Activated effector memory CD4-positive, alpha-beta T cell treated with anti-CD3 and anti-CD28 coated beads, Interleukin-2, amount 50 U/mL, for 16 hours (primary cell): ENCODE results near the gene MPC2.
"Not testable (repeated sequence)": the region's sequence is repeated elsewhere in the genome, so short reads cannot be mapped to it uniquely, and the experiment has no call there.

Source experiments
- DNase-seq: peaks from one replicate; pipeline ENCODE4 v3.0.0-alpha.2; 2020

The MPC2 gene

DNA sequence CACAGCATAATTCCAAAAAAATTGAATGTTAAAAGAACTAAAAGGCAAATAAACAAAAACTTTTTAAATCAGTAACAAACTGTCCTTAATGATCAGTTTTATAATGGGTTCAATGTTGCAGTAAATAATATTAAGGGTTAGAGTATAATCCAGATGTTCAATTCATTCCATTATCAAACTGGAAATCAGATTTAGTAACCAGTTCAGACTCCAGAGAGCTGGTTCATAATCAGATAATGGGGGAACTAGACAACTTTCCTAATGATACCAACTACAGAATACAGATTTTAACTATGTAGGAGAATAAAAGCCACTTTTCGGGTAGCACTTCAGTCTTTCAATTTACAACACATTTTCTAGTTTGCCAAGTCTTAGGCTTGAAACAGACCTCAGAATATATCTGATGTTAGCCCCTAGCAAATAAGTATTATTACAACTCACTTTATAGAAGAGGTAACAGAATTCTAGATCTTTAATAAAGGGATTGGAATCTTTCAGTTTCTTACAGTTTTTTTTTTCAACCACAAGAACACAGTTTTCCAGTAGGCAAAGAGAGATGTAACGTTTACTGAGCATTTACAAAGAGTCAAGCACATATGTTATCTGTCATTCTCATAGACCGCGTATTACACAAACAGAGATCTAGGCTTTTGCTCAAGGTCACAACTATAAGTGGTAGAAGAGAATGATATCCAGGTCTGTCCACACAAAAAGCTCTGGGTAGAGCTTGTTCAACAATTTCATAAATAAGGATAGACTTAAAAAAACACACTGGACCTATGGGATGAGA lies 2.3 kb downstream of the MPC2 start:
- no peak for DNase-seq

DNA sequence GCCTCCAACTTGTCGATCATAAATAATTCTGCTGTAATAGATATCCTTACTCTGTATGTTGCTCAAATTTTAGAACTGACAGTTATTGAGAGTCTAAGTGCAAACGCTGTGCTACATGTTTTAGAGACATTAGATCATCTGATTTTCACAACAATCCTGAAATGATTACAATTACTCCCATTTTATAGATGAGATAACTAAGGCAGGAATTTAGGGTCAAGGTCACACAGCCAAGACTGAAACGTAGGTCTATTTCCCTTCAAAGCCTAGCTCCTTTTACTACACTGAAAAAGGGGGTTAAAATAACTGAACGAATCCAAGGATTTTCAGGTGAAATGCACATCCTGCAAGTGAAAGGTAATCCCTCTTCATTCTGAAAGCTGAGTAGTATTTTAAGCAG lies 3.1 kb downstream of the MPC2 start:
- DNase-seq: no peak

DNA sequence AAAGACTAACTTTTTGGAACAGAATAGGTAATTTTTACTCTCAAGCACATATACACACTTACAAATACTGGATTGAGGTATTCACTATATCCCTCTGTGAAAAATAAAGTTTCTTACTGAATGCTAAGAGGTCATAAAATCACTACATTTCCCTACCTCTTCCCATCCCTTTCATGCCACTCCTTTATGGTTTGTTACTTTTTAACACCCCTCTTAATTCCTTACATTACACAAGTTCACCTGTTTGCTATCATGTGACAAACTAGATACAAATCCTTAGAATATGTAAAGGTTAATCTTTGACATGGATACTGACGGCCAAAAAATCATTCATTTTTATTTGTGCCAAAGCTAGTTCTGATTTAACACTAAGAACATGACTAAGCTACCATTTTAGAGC lies 7.1 kb downstream of the MPC2 start:
- DNase-seq: no peak

DNA sequence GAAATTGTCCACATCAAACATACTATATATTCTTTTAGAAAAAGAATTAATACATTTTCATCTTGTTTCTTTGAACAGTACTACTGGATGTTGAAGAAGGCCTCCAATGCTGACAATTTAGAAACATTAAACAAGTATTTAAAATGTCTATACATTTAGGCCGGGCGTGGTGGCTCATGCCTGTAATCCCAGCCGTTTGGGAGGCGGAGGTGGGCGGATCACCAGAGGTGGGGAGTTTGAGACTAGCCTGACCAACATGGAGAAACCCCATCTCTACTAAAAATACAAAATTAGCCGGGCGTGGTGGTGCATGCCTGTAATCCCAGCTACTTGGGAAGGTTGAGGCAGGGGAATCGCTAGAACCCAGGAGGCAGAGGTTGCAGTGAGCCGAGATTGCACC lies 8.0 kb downstream of the MPC2 start:
- not testable (repeated sequence) for DNase-seq

DNA sequence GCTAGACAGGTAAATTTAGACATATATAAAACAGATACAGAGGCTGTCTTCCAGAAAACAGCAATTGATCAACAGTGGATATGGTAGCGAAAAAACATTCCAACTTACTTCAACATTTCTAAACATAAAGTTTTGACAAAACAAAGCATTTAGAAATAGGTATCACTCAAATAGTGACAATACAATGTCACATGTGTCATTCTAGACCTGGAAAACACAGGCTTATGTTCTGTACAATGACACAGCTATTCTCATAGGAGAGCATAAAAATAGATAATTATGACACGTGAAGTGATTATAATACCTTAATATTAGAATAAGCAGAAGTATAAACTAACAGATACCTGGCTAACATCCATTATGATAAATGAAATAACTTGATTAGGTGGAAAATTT lies 8.4 kb downstream of the MPC2 start:
- DNase-seq: no peak

DNA sequence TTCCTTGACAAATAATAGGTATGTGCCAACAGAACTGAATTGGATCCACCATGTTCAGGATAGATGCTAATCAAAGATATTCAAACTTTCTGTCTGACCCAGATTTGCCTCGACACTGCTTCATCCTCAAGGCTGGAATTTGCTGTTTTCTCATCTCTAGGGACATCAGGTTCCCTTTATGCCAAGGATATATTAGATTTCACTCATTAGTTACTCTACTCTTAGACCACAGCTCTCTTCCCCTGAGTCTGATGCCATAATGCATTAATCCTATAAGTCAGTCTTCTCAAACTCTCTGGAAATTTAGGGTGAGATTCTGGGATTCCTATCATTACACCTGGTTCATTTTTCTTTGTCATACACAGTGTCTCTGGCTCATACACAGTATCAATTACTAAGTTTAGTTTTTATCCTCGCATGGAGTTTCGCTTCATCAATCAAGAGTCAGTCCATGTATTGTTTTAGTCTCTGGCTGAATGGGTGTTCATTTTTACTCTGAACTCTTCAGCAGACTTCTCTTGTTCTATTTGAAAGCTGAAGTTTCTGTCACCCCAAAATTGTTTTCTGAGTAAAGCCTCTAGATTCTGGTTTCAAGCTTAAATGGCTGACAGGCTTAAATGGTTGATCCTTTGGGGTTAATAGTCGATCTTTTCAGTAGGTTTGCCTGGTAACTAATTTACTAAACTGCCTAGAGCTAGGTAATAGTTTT lies 9.7 kb downstream of the MPC2 start:
- no peak for DNase-seq

DNA sequence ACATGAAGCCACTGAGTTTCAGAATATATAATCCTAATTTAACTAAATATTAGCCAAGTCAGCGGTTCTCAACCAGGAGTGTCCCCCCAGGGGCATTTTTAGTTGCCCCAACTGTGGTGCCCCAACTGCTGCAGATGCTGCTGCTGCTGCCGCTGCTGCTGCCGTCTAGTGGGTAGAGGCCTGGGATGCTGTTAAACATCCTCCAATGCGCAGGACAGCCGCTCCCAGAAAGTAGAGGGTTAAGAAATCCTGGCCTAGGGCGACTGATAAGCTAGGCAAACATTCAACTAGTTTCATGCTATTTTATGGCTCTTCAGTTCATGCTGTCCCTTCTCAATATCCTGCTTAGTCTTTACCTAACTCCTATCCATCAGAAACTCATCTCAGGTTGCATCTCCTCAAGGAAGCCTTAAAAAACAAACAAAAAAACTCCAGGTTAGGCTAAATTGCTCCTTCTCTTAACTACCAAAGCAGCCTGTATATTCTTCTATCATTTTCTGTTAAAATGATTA lies 10.3 kb downstream of the MPC2 start:
- no peak for DNase-seq

DNA sequence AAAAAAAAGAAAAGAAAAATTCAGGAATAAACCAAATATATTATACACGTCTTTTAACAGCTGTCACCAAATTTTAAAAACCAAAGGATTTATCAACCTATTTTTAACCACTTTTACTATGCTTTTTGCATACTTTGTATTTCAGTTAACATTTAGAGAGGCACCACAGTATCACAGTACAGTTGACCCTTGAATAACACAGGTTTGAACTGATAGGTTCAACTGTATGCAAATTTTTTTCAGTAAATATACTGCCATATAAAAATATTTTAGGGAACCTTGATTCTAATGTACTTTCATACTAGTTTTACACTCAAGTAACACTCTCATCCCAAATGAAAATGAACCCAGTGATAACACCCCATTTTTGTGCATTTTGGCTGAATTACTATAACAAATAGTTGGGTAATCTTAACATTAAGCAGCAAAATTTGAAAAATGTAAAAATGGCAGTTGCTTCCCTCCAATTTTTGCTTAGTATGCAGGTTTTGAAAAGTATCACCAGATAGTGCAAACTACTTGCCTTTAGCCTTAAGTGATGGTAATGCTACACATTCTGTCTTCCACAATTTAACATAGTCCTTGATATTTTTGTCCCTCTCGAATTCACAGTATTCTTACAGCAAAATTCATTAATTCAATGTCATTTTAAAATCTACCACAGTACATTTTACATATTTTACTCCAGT lies 12.2 kb downstream of the MPC2 start:
- DNase-seq: no peak

DNA sequence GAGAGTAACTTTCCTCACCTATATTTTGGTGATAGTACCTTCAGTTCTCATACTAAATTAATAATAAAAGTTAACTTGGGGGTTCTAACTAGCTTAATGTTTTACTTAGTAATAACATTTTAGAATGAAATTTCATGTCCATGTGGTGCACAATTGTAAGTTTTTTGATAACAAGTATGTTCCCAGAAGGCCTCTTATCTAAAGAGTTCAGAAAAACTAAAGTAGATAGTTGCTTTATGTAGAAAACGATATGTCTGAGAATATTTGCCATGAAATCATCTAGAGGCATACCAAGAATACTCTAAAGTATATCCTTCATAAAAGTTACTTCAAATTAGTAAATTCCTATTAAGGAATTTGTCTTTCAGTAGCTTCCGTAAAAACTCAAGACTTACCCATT lies 12.8 kb downstream of the MPC2 start:
- DNase-seq: no peak

DNA sequence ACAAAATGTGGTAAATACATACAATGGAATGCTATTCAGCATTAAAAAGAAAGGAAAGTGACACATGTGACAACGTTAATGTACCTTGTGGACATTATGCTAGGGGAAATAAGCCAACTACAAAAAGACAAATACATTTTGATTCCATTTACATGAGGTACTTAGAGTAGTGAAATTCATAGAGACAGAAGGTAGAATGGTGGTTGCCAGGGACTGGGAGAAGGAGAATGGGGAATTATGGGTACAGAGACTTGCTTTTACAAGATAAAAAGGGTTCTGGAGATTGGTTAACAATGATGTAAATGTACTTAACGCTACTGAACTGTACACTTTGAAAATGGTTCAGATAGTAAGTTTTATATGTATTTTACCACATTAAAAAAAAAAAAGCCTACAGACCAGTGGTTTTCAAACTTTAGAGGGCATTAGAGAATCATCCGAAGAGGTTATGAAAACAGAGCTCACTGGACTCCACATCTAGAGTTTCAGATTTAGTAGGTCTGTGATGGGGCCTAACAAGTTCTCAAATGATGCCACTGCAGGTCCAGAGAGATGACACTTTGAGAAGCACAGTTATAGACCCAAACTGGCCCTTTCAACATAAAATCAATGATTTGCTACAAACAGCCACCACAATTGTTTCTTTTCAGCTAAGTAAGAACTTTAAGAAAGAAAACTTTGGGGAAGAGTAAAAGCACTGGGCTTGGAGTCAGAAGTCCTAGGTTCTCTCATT lies 13.4 kb downstream of the MPC2 start:
- DNase-seq: no peak

DNA sequence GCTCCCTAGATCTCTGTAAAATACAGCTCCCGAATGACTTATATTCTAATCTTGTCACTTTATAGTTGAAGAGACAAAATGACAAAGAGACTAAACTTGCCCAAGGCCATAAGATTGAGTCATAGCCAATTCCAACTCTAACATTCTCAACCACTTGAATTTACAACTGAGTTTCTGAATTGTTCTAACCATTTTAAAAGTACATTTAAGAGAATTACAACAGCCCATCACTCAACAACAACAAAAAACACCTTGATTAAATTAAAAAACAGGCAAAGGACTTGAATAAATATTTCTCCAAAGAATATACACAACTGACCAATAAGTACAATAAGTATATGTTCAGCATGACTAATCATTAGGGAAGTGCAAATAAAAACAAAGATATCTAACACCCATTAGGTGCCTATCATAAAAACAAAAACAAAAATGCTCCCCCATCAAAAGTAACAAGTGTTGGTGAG lies 14.2 kb downstream of the MPC2 start:
- no peak for DNase-seq

DNA sequence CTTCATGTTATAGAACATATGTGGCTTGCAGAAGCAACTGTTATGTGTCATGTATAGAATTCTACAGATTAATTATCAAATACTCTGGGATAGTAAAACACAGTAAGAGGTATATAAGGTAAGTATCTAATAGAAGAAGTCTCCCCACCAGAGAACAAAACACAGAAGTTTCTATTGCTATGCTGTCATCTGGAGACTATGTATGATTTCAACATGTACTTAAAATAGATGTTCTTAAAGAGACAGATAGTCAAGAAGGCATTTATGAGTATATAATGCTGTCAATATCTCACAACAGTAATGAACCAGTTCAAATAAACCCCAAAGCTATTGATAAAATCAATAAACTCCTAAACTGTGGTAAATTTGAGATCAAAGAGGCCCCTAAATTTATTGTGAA lies 14.8 kb downstream of the MPC2 start:
- DNase-seq: no peak

DNA sequence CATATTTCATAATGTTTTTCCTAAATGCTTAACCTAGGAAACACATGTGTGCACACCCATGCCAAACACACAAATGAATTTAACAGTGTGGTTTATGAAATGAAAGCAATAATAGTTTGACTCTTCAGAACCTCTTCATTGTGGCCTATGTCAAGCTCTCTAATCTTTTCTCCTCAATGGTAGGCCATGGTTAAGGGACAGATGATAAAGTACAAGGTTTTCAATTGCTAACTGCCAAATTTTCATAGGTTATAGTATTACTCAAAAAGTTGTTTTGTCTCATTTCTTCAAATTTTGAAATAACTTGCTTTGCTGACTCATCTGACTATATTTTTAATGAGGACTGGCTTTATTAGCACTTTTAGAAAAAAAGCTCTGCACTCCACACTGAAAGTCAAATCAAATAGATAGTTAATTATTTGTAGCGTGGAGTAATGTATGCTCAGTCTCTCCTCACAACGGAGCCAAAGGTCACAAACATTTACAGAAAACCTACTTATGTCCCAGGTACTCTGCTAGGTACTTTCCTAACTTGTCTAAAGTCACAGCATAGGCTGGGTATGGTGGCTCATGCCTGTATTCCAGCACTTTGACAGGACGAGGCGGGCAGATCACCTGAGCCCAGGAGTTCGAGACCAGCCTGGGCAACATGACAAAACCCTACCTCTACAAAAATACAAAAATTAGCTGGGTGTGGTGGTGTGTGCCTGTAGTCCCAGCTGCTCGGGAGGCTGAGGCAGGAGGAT lies 19.9 kb downstream of the MPC2 start:
- no peak for DNase-seq

DNA sequence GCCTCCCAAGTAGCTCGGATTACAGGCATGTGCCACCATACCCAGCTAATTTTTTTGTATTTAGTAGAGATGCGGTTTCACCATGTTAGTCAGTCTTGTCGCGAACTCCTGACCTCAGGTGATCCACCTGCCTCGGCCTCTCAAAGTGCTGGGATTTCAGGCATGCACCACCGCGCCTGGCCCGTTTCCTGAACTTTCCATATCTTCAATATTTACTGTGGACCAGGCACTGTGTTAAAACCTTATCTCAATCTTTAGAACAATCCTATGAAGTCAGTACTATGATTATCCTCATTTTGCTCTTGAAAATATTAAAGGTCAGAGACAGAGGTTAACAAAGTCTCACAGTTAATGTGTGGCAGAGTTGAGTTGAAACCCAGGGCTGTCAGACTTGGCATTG lies 21.3 kb downstream of the MPC2 start:
- DNase-seq: no peak

DNA sequence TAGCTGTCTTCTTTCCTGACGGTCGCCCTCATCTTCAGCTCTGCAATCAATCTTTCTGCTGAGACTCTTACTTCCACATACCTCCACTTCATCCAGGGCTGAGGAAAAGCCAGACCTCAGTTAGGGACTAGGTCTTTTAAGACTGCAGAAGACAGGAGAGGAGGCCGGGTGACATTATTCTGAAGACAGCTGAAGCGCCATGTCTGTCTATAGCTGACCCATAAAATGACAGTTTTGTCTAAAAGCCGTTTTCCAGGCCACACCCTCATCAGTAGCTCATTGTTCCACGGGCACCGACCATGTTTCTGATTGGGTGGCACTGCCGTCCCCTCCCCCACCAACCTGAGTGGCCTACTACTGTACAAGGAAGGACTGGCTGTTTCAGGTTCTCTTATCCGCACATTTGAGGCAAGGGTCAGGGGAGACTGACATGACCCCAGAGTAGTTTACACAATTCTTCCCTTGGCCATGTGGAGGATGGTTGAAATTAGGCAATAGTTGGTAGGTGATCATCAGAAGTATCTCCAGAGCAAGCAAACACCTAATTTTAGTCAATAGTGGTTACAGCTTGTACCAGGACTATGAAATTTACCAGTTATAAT lies 22.9 kb downstream of the MPC2 start, which contains the start of gene ADCY10:
TSS of gene ADCY10 (minus strand) at position 240 of the 602 bp plus-strand sequence. CDS start 8,994 bp downstream, outside the sequence.
- DNase-seq: no peak

DNA sequence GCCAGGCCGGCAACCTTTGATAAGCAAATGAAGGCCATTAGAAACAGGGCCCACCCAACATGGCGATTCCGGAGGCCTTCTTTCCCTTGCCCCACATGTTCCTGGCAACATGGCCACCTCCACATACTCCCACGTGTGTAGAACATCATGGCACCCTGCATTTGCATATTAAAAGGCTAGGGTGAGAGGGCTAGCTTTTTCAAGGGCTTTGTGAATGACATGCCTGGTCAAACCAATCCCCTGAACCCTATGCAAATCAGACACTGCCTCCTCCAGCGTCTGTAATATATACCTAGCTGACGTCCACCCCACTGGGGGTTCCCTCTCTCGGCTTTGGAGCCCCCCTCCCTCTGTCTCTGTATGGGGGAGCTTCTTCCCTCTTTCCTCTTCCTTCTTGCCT lies 24.6 kb downstream of the MPC2 start:
- no peak for DNase-seq

DNA sequence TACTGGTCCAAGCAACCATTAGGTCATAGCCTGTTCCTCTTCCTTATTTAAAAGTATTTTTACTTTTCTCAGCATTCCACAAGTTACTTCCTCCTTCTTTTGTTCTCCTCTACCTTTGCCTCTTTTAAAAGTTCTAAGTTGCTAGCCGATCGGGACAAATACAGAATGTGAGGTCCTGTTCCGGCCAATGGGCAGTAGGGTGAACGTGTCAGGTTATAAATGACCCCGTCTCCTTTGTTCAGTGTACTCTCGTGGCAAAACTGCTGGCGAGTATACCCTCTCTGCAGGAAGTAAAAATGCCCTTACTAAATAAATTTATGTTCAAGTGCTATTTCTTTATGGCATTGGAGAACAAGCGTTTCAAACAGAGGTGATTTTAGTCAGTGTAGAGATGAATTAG lies 25.5 kb downstream of the MPC2 start:
- no peak for DNase-seq

DNA sequence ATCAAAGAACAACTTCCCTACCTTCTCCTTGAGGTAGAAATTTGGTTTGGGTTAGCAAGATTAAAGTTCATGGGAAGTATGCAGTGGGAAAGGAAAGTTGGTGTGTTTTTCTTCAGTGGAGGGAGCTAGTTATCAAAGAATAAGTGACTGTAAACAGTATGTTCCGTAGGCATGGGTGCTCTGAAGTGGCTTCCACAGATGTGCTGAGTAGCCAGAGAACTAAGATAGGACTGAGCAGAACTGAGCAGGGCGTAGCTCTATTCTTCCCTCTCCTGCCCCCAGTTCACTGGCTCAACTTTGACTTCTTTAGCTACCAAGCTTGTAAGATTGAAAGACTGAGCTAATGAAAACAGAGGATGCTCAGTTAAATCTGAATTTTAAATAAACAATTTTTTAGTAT lies 26.3 kb downstream of the MPC2 start:
- no peak for DNase-seq

DNA sequence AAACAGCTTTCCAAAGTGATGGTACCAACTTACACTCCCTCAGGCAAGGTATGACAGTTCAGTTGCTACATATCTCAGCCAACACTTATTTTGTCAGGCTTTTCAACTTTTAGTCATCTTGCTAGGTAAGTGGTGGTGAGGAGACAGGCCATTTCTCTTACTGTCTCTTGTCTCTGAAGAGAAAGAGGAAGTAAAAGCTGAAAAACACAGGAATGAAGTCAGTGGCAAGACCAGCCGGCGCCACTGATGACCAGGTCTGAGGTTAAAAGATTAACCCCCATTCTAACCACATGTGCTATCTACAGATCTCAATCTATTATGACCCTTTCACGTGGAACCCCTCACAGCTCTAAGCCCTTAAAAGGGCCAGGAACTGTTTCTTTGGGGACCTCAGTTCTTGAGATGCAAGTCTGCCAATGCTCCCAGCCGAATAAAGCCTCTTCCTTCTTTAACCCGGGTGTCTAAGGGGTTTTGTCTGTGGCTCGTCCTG lies 27.1 kb downstream of the MPC2 start:
- no peak for DNase-seq

DNA sequence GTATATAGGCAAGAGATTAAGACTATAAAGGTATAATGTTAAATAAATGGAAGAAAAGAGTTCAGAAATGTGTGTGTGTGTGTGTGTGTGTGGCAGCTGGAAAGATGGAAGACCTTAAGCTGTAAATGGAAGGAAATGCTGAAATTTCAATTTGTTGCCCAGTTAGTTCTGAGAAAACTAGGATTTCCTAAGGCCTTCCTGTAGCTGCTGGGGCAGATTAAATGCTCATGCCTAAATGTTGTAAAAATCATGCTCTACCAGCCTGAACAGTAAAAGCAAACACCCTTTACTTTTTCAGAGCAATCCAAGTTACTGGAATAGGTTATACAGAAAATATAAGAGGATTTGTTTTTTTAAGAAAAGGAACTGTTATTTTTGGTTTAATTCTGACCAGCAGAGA lies 31.2 kb downstream of the MPC2 start:
- no peak for DNase-seq

DNA sequence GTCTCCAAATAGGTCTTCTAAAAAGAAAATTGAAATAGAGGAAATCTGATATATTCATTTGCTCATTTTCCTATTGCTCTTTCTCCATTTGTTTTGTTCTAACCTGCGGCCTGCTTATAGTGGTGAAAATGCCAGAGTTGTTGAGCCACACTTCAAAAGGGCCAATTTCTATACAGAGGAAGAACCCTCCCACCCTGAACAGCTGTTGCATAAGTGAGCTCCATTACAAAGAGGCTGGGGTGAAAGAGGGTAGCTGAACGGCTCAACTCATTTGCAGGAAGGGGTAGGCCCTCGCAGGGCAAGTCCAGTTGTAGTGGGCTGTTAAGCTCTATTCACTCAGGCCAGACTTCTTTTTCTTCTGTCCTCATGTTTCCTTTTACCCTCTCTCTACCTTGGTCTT lies 31.7 kb downstream of the MPC2 start:
- no peak for DNase-seq
